BJ (cell line): Measurements from ENCODE around the gene ZFAND3. TPM values are rescaled to one million over a fixed set of nuclear protein-coding genes. Genes with fewer than 3 reads are reported as not detected.

Experiments used
- CTCF ChIA-PET: fragments of 350-600 bp; formaldehyde crosslinking; extraction: SDS; loops from one replicate; lab custom pipeline; 2021; ENCODE audit warnings: antibody characterized with exemption, inconsistent platforms; lab: Yijun Ruan, JAX
- POLR2A ChIA-PET: fragments of 300-600 bp; sonication (Branson Sonifier 250); formaldehyde crosslinking; extraction: SDS; loops from one replicate; lab custom pipeline; 2021; ENCODE audit warnings: antibody characterized with exemption; lab: Charles Lee
- DNase-seq: peaks from one replicate; pipeline ENCODE4 v3.0.0-alpha.2; 2011; ENCODE audit warnings: low read depth
- H3K27me3 ChIP-seq: 2 replicates; pipeline ENCODE4 v1.6.0; 2011; ENCODE audit warnings: low read length; ENCODE audit not compliant: control insufficient read depth, insufficient read depth
- H3K36me3 ChIP-seq: 2 replicates; pipeline ENCODE4 v1.5.1; 2011; ENCODE audit warnings: low read length; ENCODE audit not compliant: control insufficient read depth, insufficient read depth
- H3K4me3 ChIP-seq: 2 replicates; pipeline ENCODE4 v1.5.1; 2011; ENCODE audit warnings: low read depth, mild to moderate bottlenecking, control low read depth, low read length
- CTCF ChIP-seq: IDR thresholded peaks from 2 replicates; pipeline ENCODE4 v1.5.1; 2011; ENCODE audit warnings: low read depth, mild to moderate bottlenecking, control low read depth, inconsistent platforms, low read length, moderate library complexity; ENCODE audit not compliant: insufficient read depth
- polyA plus RNA-seq: library from polyadenylated mRNA; depleted of rRNA; stranded (reverse); fragments of >200 nt; gene quantifications from 2 replicates; pipeline ENCODE4 v1.2.3, GENCODE V29; 2011

The ZFAND3 gene
- polyA plus RNA-seq, 1 experiment, result 15.5 TPM

GRCh38 chr6:37779111-37779800 is 40.3 kb upstream of the ZFAND3 start:
- peaks cover 2% of the 10 kb centered on the region for H3K27me3 ChIP-seq
- no peak for DNase-seq
- ChIA-PET CTCF (interaction anchor here (0.5 to 1.1 kb wide), 2 partner anchors 12 to 115 kb away, joined by 3 read pairs; no protein-coding TSS in a partner anchor), POLR2A (no interaction called here)
- no peaks in the 10 kb centered on the region for H3K36me3 ChIP-seq
- H3K4me3 ChIP-seq, result no peak overlapping the region
- TF ChIP-seq CTCF, result no peak

GRCh38 chr6:37779902-37780628 is 39.5 kb upstream of the ZFAND3 start:
- DNase-seq, result no peak
- POLR2A ChIA-PET, result no interaction called here
- H3K36me3 ChIP-seq, result no peaks in the 10 kb centered on the region
- TF ChIP-seq CTCF, result no peak
- H3K4me3 ChIP-seq, result no peak overlapping the region
- CTCF ChIA-PET, result interaction anchor here (1.2 kb wide), 1 partner anchor 9 kb away, joined by 3 read pairs; no protein-coding TSS in a partner anchor
- peaks cover 2% of the 10 kb centered on the region for H3K27me3 ChIP-seq

- Histone ChIP-seq H3K36me3 (no peaks in the 10 kb centered on the region), H3K4me3 (no peak overlapping the region), H3K27me3 (peaks cover 2% of the 10 kb centered on the region)
- DNase-seq, result no peak
- ChIA-PET CTCF (interaction anchor here (1.2 to 1.5 kb wide), 2 partner anchors 10 to 76 kb away, joined by 3 to 4 read pairs; no protein-coding TSS in a partner anchor), POLR2A (no interaction called here)
- no peak for TF ChIP-seq CTCF
Measured at GRCh38 chr6:37781788-37782187, 37.7 kb upstream of the ZFAND3 start.

GRCh38 chr6:37783025-37783855 is 36.3 kb upstream of the ZFAND3 start:
- Histone ChIP-seq H3K27me3 (peaks cover 2% of the 10 kb centered on the region; the same call in 1 of the 2 replicates), H3K4me3 (peak overlapping the region; percentile 13), H3K36me3 (no peaks in the 10 kb centered on the region)
- POLR2A ChIA-PET, result interaction anchor here (0.6 to 0.9 kb wide), 2 partner anchors 8 to 37 kb away, joined by 6 to 8 read pairs; no protein-coding TSS in a partner anchor
- CTCF ChIA-PET, result interaction anchor here (0.6 to 1.6 kb wide), 5 partner anchors 8 to 242 kb away, joined by 3 to 4 read pairs (median 3); no protein-coding TSS in a partner anchor
- no peak for DNase-seq
- no peak for TF ChIP-seq CTCF
